ENCODE data around the gene MVK.

Gene MVK

DNA sequence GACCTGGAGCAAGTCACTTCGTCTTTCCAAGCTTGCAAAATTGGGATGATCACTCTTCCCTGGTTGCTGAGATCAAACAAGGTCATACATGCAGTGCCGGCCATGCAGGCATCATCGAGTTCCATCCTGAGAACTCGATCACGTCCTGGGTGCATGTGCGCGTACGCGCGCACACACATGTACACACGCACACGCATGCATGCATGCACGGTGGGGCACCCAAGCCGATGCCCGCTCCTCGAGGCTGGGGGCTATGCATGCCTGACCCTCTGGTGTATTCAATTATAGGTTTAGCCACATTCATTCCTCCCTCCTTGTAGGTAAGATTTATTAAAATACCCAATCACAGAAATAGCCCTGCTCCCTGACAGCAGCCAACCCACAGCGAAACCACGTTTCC lies 26.3 kb upstream of the MVK start:
- TF ChIP-seq, protein P1, sequence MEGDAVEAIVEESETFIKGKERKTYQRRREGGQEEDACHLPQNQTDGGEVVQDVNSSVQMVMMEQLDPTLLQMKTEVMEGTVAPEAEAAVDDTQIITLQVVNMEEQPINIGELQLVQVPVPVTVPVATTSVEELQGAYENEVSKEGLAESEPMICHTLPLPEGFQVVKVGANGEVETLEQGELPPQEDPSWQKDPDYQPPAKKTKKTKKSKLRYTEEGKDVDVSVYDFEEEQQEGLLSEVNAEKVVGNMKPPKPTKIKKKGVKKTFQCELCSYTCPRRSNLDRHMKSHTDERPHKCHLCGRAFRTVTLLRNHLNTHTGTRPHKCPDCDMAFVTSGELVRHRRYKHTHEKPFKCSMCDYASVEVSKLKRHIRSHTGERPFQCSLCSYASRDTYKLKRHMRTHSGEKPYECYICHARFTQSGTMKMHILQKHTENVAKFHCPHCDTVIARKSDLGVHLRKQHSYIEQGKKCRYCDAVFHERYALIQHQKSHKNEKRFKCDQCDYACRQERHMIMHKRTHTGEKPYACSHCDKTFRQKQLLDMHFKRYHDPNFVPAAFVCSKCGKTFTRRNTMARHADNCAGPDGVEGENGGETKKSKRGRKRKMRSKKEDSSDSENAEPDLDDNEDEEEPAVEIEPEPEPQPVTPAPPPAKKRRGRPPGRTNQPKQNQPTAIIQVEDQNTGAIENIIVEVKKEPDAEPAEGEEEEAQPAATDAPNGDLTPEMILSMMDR (IDR thresholded peaks at IDR 0.05) = no peak

DNA sequence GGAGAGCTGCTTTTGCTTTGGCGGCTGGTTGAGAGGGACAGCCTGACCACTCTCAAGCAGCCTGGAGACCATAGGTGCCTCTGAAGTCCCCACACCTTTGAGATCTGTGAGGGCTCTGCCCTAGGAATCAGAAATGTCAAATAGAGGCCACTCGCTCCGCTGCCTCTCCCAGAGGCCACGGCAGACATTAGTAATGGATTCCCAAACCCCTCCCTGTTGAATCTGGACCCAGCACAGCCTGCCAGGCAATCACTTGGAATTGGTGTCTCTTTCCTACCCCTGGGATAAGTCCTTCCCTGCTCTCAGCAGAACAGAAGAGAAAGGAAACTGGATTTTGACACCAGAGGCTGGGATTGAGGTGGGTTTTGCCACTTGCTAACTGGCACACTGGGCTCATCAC lies 25.3 kb upstream of the MVK start:
- TF ChIP-seq, protein P1 (IDR thresholded peaks at IDR 0.05) = no peak

DNA sequence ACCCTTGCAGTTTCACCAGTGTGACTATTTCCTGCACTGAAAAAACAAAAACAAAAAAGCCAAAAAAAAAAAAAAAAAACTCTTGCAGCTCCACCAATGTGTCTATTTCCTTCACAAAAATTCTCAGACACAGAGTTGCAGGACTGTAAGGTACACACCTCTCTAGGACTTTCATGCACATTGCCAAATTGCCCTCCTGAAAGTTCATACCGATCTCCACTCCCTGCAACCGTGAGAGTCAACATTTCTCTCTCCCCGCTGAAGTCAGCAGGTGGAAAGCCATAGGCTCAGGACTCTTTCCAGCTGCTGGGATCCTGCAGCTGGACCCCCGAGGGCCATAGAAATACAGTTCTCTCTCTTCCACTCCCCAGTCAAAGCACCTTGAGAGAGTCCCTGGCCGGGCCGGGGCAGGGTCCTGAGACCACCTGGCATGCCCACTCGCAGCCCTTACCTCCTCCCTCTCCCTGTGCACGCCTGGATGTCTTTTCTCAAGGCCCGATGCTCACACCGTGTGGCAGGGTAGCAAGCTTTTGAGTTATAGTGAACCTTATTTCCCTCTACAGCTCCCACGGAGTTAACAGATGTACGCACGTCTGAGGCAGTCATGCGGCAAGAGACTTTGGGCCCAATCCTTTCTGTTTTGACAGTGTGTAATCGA lies 23.9 kb upstream of the MVK start:
- TF ChIP-seq, protein P1 (IDR thresholded peaks at IDR 0.05) = no peak

DNA sequence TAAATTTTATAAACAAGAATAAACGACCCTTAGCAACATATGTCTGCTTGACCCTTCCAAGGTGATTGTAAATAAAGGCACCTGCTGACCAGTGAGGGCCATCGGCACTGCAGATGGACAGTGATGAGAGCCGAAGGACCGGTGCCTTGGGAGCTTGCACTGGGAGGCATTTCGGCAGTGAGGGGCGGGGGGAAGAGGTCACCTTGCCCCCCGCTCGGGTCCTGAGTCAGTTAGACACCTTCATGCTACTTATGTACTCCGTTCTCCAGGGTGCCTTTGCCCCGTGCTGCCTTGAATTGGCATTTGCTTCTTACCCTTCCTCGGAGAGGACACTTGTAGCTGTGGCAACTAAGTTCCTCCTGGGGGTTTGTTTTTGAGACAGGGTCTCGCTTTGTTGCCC lies 23.3 kb upstream of the MVK start:
- TF ChIP-seq, protein P1 (IDR thresholded peaks at IDR 0.05) = no peak

DNA sequence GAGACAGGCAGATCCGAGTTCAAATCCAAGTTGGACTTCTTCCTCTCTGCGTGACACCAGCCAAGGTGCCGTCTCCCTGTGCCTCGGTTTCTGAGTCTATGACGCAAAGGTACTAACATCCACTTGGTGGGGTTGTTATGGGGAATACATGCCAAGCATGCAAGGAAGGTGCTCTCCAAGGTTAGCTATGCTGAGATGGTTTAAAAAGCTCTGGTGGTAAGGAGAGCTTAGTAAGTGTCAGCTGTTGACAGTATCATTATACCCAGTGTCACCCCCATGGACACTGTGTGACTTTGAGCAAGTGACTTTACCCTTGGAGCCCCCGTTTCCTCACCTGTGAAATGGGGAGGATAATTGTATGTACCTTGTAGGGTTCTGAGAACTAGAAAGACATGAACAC lies 22.5 kb upstream of the MVK start:
- TF ChIP-seq, protein P1 (IDR thresholded peaks at IDR 0.05) = no peak

DNA sequence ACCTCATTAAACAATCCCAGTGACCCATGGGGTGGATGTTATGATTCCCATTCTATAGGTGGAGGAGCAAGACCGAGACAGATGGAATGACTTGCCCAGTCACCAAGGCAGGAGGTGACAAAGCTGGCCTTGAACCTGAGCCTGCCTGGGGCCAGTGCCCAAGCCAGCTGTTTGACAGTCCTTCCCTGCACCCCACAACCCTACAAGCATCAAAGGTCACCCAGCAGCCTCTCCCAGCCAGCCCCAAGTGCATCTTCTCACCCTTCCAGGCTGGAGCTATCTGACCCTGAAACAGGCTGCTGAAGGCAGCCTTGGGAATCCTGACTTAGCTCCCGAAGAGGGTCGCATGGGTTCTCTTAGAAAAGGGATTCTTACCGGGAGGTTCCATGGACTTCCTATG lies 20.6 kb upstream of the MVK start:
- TF ChIP-seq, protein P1 (IDR thresholded peaks at IDR 0.05) = no peak

DNA sequence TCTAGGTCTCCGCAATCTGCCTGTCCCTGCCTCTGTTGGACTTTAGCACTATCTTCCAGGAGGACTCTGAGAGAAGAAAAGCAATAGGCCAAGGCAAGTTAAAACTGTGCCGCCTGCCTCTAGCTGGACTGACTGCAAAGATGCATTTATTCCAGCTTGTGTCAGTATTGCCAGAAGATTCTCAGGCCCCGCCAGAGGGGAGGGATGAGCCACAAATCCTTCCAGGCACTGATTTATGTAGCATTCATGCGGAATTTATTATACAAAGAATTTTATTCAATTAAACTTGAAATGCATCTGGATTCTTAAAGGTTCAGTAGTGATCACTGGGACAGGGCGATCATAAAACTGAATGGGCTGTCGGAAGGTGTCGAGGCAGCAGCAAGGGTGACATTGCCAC lies 20.1 kb upstream of the MVK start:
- TF ChIP-seq, protein P1 (IDR thresholded peaks at IDR 0.05) = no peak

Data from LNCAP (cell line).